Activated CD8-positive, alpha-beta T cell treated with anti-CD3 and anti-CD28 coated beads, Interleukin-2, amount 10 ng/mL, durations not matched to agents 7 days and 5 days (primary cell): ENCODE measurements around the gene TMEM232. TPM values are rescaled to one million over a fixed set of nuclear protein-coding genes. Genes with fewer than 3 reads are reported as not detected.
A peak's percentile ranks its signal among the peaks of the same experiment; 100 is the strongest.

Experiments
- ATAC-seq: fragments of 150-1000 bp; cut with Tn5 transposase; one replicate; pipeline ENCODE4 v1.10.0; 2021; ENCODE audit warnings: moderate library complexity
- CTCF ChIA-PET: fragments of 350-600 bp; sonication (Branson Sonifier 250); formaldehyde crosslinking; loops from one replicate; lab custom pipeline; 2021; ENCODE audit warnings: antibody characterized with exemption; lab: Charles Lee
- POLR2A ChIA-PET: fragments of 350-600 bp; sonication (Branson Sonifier 250); formaldehyde crosslinking; loops from one replicate; lab custom pipeline; 2021; ENCODE audit warnings: antibody characterized with exemption; lab: Charles Lee
- DNase-seq: peaks from one replicate; pipeline ENCODE4 v3.0.0-alpha.2; 2020
- H3K27ac Mint-ChIP-seq: one replicate; pipeline ENCODE4 v1.8.0; 2021; ENCODE audit warnings: mild to moderate bottlenecking, mixed read lengths
- H3K27me3 Mint-ChIP-seq: one replicate; pipeline ENCODE4 v1.8.0; 2021; ENCODE audit warnings: low read depth, mixed read lengths
- H3K36me3 Mint-ChIP-seq: one replicate; pipeline ENCODE4 v1.8.0; 2021; ENCODE audit warnings: low read depth, mixed read lengths
- H3K4me1 Mint-ChIP-seq: one replicate; pipeline ENCODE4 v1.8.0; 2021; ENCODE audit warnings: low read depth, mixed read lengths
- H3K4me3 Mint-ChIP-seq: one replicate; pipeline ENCODE4 v1.8.0; 2021; ENCODE audit warnings: mild to moderate bottlenecking, mixed read lengths
- H3K9me3 Mint-ChIP-seq: one replicate; pipeline ENCODE4 v1.8.0; 2022; ENCODE audit warnings: mixed read lengths; ENCODE audit not compliant: insufficient read depth
- total RNA-seq, 2 experiments: library from RNA; stranded (reverse); gene quantifications; one replicate each; pipeline ENCODE4 v1.2.3, GENCODE V29; 2021

TMEM232 gene
- total RNA-seq, 2 experiments from 2014 or later = 0.26 to 0.47 TPM

- Mint-ChIP-seq H3K27me3 (no peaks in the 10 kb centered on the region), H3K27ac (no peak overlapping the region), H3K4me3 (no peak overlapping the region), H3K4me1 (no peaks in the 10 kb centered on the region), H3K9me3 (no peaks in the 10 kb centered on the region), H3K36me3 (no peaks in the 10 kb centered on the region)
- DNase-seq (no peak), ATAC-seq (no peak)
- CTCF ChIA-PET = no interaction called here
- POLR2A ChIA-PET = no interaction called here
These were observed 230.2 kb downstream of the TMEM232 start for GRCh38 chr5:110496276-110496675.

GRCh38 chr5:110492446-110492845 lies 234.0 kb downstream of the TMEM232 start:
- CTCF ChIA-PET = no interaction called here
- no peak for DNase-seq

GRCh38 chr5:110478895-110479294 lies 247.6 kb downstream of the TMEM232 start:
- Mint-ChIP-seq H3K27me3 (no peaks in the 10 kb centered on the region), H3K36me3 (no peaks in the 10 kb centered on the region), H3K27ac (no peak overlapping the region), H3K4me1 (no peaks in the 10 kb centered on the region), H3K4me3 (no peak overlapping the region), H3K9me3 (no peaks in the 10 kb centered on the region)
- POLR2A ChIA-PET = no interaction called here
- no peak for ATAC-seq
- no peak for DNase-seq
- CTCF ChIA-PET = no interaction called here

More at GRCh38 chr5:110492446-110492845, 234.0 kb downstream of the TMEM232 start:
- POLR2A ChIA-PET = no interaction called here
- no peaks in the 10 kb centered on the region for H3K36me3 Mint-ChIP-seq
- H3K4me1 Mint-ChIP-seq = no peaks in the 10 kb centered on the region
- no peak overlapping the region for H3K27ac Mint-ChIP-seq
- H3K27me3 Mint-ChIP-seq = no peaks in the 10 kb centered on the region
- no peaks in the 10 kb centered on the region for H3K9me3 Mint-ChIP-seq
- ATAC-seq = no peak
- H3K4me3 Mint-ChIP-seq = no peak overlapping the region

GRCh38 chr5:110477911-110478310 lies 248.6 kb downstream of the TMEM232 start:
- H3K36me3 Mint-ChIP-seq = no peaks in the 10 kb centered on the region
- ATAC-seq = no peak
- no peaks in the 10 kb centered on the region for H3K4me1 Mint-ChIP-seq
- POLR2A ChIA-PET = no interaction called here
- CTCF ChIA-PET = no interaction called here
- H3K9me3 Mint-ChIP-seq = peaks cover 2% of the 10 kb centered on the region
- no peak for DNase-seq
- H3K4me3 Mint-ChIP-seq = no peak overlapping the region
- no peaks in the 10 kb centered on the region for H3K27me3 Mint-ChIP-seq
- no peak overlapping the region for H3K27ac Mint-ChIP-seq

GRCh38 chr5:110476164-110476563 lies 250.3 kb downstream of the TMEM232 start:
- Mint-ChIP-seq H3K4me3 (no peak overlapping the region), H3K4me1 (no peaks in the 10 kb centered on the region), H3K9me3 (peaks cover 4% of the 10 kb centered on the region), H3K27ac (no peak overlapping the region), H3K36me3 (no peaks in the 10 kb centered on the region), H3K27me3 (no peaks in the 10 kb centered on the region)
- ATAC-seq (no peak), DNase-seq (no peak)
- CTCF ChIA-PET = no interaction called here
- POLR2A ChIA-PET = no interaction called here

GRCh38 chr5:110475529-110475928 lies 250.9 kb downstream of the TMEM232 start:
- POLR2A ChIA-PET = no interaction called here
- ATAC-seq (no peak), DNase-seq (no peak)
- Mint-ChIP-seq H3K27me3 (no peaks in the 10 kb centered on the region), H3K36me3 (no peaks in the 10 kb centered on the region), H3K4me3 (no peak overlapping the region), H3K4me1 (no peaks in the 10 kb centered on the region), H3K27ac (no peak overlapping the region), H3K9me3 (peaks cover 4% of the 10 kb centered on the region)
- CTCF ChIA-PET = no interaction called here

GRCh38 chr5:110469486-110469885 lies 257.0 kb downstream of the TMEM232 start:
- Mint-ChIP-seq H3K36me3 (no peaks in the 10 kb centered on the region), H3K4me3 (no peak overlapping the region), H3K4me1 (no peaks in the 10 kb centered on the region), H3K27me3 (no peaks in the 10 kb centered on the region), H3K9me3 (peaks cover 4% of the 10 kb centered on the region), H3K27ac (no peak overlapping the region)
- ATAC-seq = no peak
- POLR2A ChIA-PET = no interaction called here
- CTCF ChIA-PET = no interaction called here
- no peak for DNase-seq

- DNase-seq = no peak
- Mint-ChIP-seq H3K4me1 (no peaks in the 10 kb centered on the region), H3K9me3 (no peaks in the 10 kb centered on the region), H3K27ac (no peak overlapping the region), H3K4me3 (no peak overlapping the region), H3K27me3 (no peaks in the 10 kb centered on the region), H3K36me3 (no peaks in the 10 kb centered on the region)
- ATAC-seq = no peak
- CTCF ChIA-PET = no interaction called here
- POLR2A ChIA-PET = no interaction called here
These were observed 263.4 kb downstream of the TMEM232 start for GRCh38 chr5:110463106-110463505.

GRCh38 chr5:110460837-110461236 lies 265.6 kb downstream of the TMEM232 start:
- CTCF ChIA-PET = no interaction called here
- no peaks in the 10 kb centered on the region for H3K9me3 Mint-ChIP-seq
- no peaks in the 10 kb centered on the region for H3K27me3 Mint-ChIP-seq
- no peaks in the 10 kb centered on the region for H3K4me1 Mint-ChIP-seq
- POLR2A ChIA-PET = no interaction called here
- DNase-seq (no peak), ATAC-seq (no peak)
- H3K27ac Mint-ChIP-seq = no peak overlapping the region
- no peaks in the 10 kb centered on the region for H3K36me3 Mint-ChIP-seq
- no peak overlapping the region for H3K4me3 Mint-ChIP-seq

GRCh38 chr5:110458313-110458712 lies 268.2 kb downstream of the TMEM232 start:
- no peaks in the 10 kb centered on the region for H3K27me3 Mint-ChIP-seq
- ChIA-PET CTCF (no interaction called here), POLR2A (no interaction called here)
- H3K4me1 Mint-ChIP-seq = no peaks in the 10 kb centered on the region
- no peaks in the 10 kb centered on the region for H3K9me3 Mint-ChIP-seq
- no peaks in the 10 kb centered on the region for H3K36me3 Mint-ChIP-seq
- H3K27ac Mint-ChIP-seq = no peak overlapping the region
- no peak overlapping the region for H3K4me3 Mint-ChIP-seq
- ATAC-seq (no peak), DNase-seq (no peak)

- H3K9me3 Mint-ChIP-seq = no peaks in the 10 kb centered on the region
- no peak overlapping the region for H3K27ac Mint-ChIP-seq
- H3K36me3 Mint-ChIP-seq = no peaks in the 10 kb centered on the region
- ATAC-seq (no peak), DNase-seq (no peak)
- CTCF ChIA-PET = no interaction called here
- H3K4me3 Mint-ChIP-seq = no peak overlapping the region
- POLR2A ChIA-PET = no interaction called here
- no peaks in the 10 kb centered on the region for H3K27me3 Mint-ChIP-seq
- no peaks in the 10 kb centered on the region for H3K4me1 Mint-ChIP-seq
These were observed 283.6 kb downstream of the TMEM232 start for GRCh38 chr5:110442856-110443255.

GRCh38 chr5:110441035-110441434 lies 285.4 kb downstream of the TMEM232 start:
- ChIA-PET POLR2A (no interaction called here), CTCF (interaction anchor here (1.0 to 1.4 kb wide), 2 partner anchors 149 to 182 kb away, joined by 3 read pairs; no protein-coding TSS in a partner anchor)
- no peaks in the 10 kb centered on the region for H3K4me1 Mint-ChIP-seq
- DNase-seq = peak; percentile 21
- no peaks in the 10 kb centered on the region for H3K9me3 Mint-ChIP-seq
- no peaks in the 10 kb centered on the region for H3K36me3 Mint-ChIP-seq
- ATAC-seq = no peak
- no peak overlapping the region for H3K27ac Mint-ChIP-seq
- no peaks in the 10 kb centered on the region for H3K27me3 Mint-ChIP-seq
- H3K4me3 Mint-ChIP-seq = no peak overlapping the region

- Mint-ChIP-seq H3K27ac (no peak overlapping the region), H3K27me3 (no peaks in the 10 kb centered on the region), H3K4me1 (no peaks in the 10 kb centered on the region), H3K9me3 (no peaks in the 10 kb centered on the region), H3K4me3 (no peak overlapping the region), H3K36me3 (no peaks in the 10 kb centered on the region)
- POLR2A ChIA-PET = no interaction called here
- CTCF ChIA-PET = no interaction called here
- DNase-seq (no peak), ATAC-seq (no peak)
These were observed 286.4 kb downstream of the TMEM232 start for GRCh38 chr5:110440058-110440457.
